ENCODE results near the gene CMTM8.

GRCh38 chr3:32413845-32414521 is 175.5 kb downstream of the CMTM8 start:
- TF ChIP-seq POLR2A (IDR thresholded peaks at IDR 0.05; ENCODE audit: low read length) (no peak), GATA1 (IDR thresholded peaks at IDR 0.05; ENCODE audit: low read depth, low read length) (no peak)
